ENCODE data around the gene CYB5RL.

GRCh38 chr1:54220004-54220811, 20.4 kb upstream of the CYB5RL start:
- TF ChIP-seq CTCF (IDR thresholded peaks at IDR 0.05), result no peak
- no peak for TF ChIP-seq ZFX (IDR thresholded peaks at IDR 0.05; ENCODE audit: borderline replicate concordance)

Measured in 22Rv1 (cell line).